Fibroblast of peridontal ligament (primary cell): Measurements from ENCODE around the gene AGK.
A peak's percentile ranks its signal among the peaks of the same experiment; 100 is the strongest.

Source experiments
- DNase-seq: peaks from one replicate; pipeline ENCODE4 v3.0.0-alpha.2; 2010; ENCODE audit errors: extremely low read depth

The AGK gene

GRCh38 chr7:141585592-141586510 is 34.6 kb downstream of the AGK start:
- DNase-seq = peak; percentile 89

GRCh38 chr7:141586878-141587277 is 35.7 kb downstream of the AGK start:
- no peak for DNase-seq

DNA sequence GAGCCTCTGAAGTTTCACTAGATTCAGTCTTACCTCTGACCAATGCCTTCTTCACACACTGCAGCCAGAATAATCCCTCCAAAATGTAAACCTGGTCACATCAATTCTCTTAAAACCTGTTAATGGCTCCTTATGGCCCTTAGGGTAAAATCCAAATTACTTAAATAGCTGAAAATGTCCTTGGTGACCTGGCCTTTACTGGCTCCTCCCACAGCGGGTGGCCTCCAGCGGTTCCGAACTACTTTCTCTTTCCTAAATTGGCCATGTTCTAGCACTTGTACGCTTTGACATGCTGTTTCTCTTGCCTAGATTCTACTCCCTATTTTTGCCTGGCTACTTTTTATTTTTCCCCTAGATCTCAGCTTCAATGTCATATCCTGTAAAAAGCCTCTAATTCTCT is 36.1 kb downstream of the AGK start:
- no peak for DNase-seq

GRCh38 chr7:141588912-141589311 is 37.7 kb downstream of the AGK start:
- no peak for DNase-seq

GRCh38 chr7:141590071-141590470 is 38.9 kb downstream of the AGK start:
- DNase-seq = no peak

DNA sequence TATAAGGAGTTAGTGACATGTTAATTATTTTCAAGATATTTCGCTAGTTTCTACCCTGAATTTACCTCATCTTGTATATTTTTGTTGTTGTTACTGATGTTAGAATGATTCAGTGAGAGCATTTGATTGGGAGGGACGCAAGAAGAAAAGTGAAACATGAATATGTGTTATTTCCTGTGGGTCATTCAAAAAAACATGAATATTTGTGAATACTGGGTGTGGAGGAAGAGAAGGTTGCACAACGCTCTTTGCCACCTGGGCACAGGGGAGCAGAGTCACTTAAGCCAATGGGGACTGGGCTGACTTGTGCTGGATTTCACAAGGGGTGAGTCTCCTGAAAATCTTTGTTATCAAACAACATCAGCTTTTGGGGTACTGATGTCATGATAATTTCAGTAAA is 39.5 kb downstream of the AGK start:
- no peak for DNase-seq

DNA sequence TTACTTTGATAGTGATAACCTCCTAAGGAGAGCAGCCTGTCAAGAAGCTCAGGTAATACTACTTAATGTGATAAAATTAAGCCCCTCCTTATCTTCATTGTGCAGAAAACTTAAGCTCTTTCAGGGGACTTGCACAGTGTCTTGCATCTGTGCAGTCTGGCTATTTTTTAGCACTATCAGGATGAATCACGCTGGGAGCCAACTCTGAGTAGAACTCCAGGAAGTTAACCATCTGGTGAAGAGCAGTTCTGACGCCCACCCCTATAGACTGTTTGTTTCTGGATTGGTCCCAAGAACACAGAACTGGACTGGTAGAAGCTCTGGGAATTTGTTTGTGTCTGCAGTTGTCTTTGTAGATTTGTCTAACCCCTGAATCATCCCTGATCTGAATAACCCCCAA is 41.9 kb downstream of the AGK start:
- peak; percentile 62 for DNase-seq

DNA sequence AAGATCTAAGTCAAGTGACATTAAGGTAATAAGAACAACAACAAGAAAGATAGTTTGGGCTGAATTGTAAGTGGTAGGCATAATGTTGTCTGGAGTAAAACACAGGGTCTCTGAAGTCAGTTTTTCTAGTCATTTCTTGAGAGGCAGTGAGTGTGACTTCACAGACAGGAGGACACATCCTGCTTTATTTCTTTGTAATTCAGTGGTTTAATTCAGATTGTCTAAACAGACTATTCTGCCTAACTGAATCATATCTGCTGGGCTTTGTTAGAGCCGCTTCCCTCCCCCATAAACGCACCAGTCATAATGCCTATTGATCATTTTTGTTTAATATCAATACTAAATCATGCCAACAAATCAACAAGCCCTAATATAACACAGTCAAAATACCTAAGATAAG is 46.8 kb downstream of the AGK start:
- DNase-seq = no peak

- DNase-seq = no peak
Measured at GRCh38 chr7:141598408-141598807, 47.2 kb downstream of the AGK start.

DNA sequence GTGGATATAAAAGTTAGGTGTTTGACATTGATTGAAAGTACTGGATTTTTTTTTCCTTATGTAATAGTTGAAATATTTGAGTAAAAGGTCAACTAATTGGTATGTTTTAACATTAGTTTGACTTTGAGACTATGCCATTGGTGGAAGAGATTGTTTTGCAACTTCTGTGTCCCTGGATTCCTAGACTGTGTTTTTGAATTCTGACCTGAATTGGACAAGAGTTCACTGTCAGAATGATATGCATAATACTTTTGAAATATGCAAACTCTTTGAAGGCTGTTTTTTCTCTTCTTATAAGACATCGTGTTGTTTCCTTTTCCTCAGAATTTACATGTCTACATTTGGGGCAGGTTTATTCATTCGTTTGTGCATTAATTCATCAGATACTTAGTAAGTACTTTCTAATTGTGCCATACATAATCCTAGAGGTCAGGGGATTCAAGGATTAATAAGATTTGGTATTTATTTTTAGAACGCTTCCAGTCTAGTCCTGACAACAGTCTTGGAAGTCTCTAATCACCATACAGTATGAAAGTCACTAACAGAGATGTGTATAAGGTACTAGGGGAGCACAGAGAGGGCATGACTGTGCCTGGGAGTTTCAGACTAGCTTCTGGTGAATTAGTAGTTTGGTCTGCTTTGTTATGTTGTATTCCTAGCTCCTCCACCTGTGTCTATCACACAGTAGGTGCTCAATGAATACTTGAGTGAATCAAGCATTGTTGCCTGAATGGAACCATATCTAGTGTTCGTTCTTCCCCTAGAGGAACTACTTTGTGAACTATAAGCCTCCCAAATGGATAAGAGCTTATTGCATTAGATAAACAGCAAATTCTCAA is 49.2 kb downstream of the AGK start:
- no peak for DNase-seq

DNA sequence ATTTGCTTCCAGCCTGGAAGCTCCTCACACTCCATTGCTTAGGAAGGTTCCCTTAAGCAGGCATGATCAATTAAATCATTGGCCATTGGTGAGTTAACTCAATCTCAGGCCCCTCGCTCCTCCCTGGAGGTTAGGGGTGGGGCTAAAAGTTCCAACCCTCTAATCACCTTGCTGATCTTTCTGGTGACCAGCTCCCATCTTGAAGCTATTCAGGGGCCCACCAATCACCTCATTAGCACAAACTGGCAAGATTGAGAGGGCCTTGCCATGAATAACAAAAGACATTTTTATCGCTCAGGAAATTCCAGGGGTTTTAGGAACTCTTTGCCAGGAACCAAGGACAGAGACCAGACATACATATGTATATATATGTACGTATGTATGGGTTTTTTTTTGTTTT is 58.4 kb downstream of the AGK start:
- no peak for DNase-seq

DNA sequence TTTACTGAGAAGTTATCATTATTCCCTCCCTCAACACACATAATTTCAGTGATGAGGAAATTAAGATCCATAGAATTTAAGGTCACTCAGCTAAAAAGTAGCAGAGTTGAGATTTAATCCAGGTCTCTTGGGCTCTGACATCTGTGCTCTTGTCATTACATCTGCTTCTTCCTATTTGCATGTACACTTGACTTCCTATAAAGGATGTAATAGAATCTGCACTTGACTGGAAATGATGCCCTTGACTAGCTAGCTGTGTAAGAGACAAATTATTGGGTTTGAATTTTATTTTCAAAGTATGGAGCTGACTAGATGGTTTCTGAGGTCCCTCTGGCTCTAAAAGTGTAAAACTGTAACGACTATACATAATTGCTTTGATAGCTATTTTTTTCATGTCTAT is 59.5 kb downstream of the AGK start:
- no peak for DNase-seq

- no peak for DNase-seq
Measured at GRCh38 chr7:141612861-141613260, 61.7 kb downstream of the AGK start.

DNA sequence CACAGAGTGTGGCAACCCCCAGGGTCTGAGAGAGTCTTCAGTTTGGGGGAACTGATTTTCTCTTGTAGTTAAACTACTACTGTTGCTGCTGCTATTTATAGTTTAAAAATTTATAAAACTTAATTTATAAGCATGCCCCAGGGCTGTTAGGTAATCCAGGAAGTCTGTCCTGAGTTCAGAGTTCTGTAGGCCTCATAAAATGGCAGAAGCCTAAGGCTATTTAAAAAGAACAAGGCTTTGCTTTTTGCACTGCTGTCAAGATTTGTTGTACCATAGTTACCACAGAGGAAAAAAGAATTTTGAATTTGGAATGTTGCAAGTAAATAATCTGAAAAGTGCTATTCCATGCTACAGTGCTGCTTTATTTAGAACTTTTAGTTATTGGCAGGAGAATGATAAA is 66.1 kb downstream of the AGK start:
- DNase-seq = no peak

DNA sequence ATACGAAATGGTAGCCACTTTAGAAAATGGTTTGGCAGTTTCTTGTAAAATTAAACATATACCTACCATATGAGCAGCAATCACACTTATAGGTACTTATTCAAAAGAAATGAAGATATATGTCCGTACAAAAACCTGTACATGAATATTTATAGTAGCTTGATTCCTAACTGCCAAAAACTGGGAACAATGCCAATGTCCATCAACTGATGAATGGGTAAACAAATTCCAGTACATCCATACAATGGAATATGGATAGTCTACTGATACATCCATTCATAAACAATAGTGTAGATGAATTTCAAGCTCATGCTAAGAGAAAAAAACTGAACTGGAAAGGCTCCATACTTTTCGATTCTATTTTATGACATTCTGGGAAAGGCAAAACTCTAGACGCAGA is 68.5 kb downstream of the AGK start:
- no peak for DNase-seq

GRCh38 chr7:141624763-141625162 is 73.6 kb downstream of the AGK start:
- DNase-seq = no peak

GRCh38 chr7:141630621-141631020 is 79.4 kb downstream of the AGK start:
- DNase-seq = no peak

DNA sequence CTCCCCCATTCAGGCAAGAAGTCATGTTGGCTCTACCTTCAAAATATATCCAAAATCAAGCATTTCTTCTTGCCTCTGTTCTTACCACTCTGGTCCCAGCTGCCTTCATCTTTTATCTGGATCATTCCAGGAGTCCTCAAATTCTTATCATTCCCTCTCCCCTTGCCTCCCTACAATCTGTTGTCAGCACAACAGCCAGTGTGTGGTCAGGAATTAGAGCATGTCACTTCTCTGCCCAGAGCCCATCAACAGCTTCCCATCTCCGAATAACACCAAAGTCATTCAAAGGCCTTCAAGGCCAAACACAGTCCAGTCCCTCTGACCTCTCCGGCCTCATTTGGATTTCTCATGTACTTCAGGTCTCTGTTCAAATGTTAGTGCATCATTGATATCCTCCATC is 80.3 kb downstream of the AGK start:
- DNase-seq = no peak

DNA sequence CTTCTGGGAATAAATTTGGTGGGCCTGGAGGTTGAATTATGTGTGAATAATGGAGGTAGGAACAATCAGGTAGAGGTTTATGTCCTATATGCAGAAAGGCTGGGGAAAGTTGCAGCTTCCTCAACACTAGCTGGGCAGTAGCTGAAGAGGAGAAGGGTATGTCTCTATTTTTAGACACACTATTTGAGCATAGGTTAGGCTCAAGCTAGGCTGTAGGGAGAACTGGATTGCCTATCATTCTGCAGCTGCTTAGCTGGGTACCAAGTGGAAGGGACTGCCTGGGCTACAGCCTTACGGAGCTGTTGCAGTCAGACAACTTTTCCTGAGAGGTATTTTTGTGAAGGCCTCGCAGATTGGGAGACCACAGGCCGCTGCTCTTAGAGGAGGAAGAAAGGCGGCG is 82.9 kb downstream of the AGK start:
- DNase-seq = no peak

DNA sequence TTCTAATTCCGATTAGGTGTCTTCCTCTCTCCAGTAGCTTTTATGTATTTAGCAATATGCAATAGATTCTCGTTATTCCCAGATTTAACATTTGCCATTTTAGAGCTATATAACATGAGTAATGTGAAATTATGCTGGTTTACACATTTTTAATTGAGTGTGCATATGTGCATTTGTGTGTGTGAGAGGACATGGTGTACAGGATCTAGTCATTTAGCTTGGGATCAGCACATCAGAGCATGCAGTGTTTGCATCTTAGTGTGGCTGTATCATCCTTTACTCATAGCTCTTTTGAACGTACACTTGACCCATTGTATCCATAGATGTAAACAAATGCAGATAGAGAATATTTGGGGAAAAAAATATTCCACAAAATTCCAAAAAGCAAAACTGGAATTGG is 84.8 kb downstream of the AGK start:
- DNase-seq = no peak

GRCh38 chr7:141640239-141640840 is 89.1 kb downstream of the AGK start:
- no peak for DNase-seq

GRCh38 chr7:141641876-141642275 is 90.7 kb downstream of the AGK start:
- no peak for DNase-seq

- DNase-seq = no peak
Measured at GRCh38 chr7:141645188-141645587, 94.0 kb downstream of the AGK start.
